ENCODE measurements around the gene ALK.

Gene ALK

GRCh38 chr2:29326926-29327325 is 594.5 kb downstream of the ALK start:
- no peak overlapping the region for H3K4me3 ChIP-seq (ENCODE audit: low read depth, low read length)
- no peak for DNase-seq (ENCODE audit: low read depth)
- TF ChIP-seq CTCF (IDR thresholded peaks at IDR 0.05; ENCODE audit: low read depth, low read length): no peak

GRCh38 chr2:29325544-29325943 is 595.8 kb downstream of the ALK start:
- no peak for DNase-seq (ENCODE audit: low read depth)
- TF ChIP-seq CTCF (IDR thresholded peaks at IDR 0.05; ENCODE audit: low read depth, low read length): no peak
- TF ChIP-seq MYC (IDR thresholded peaks at IDR 0.05; ENCODE audit: low read depth, low read length): no peak
- TF ChIP-seq POLR2A (IDR thresholded peaks at IDR 0.05; ENCODE audit: extremely low read depth, insufficient read length): no peak
- TF ChIP-seq MAX (IDR thresholded peaks at IDR 0.05; ENCODE audit: low read depth, low read length): no peak
- H3K4me3 ChIP-seq (ENCODE audit: low read depth, low read length): no peak overlapping the region

- no peak overlapping the region for H3K4me3 ChIP-seq (ENCODE audit: low read depth, low read length)
- no peak for TF ChIP-seq MYC (IDR thresholded peaks at IDR 0.05; ENCODE audit: low read depth, low read length)
- TF ChIP-seq POLR2A (IDR thresholded peaks at IDR 0.05; ENCODE audit: extremely low read depth, insufficient read length): no peak
- TF ChIP-seq CTCF (IDR thresholded peaks at IDR 0.05; ENCODE audit: low read depth, low read length): no peak
- no peak for TF ChIP-seq MAX (IDR thresholded peaks at IDR 0.05; ENCODE audit: low read depth, low read length)
- DNase-seq (ENCODE audit: low read depth): no peak
These were observed 597.4 kb downstream of the ALK start for GRCh38 chr2:29323961-29324360.

- TF ChIP-seq MYC (IDR thresholded peaks at IDR 0.05; ENCODE audit: low read depth, low read length): no peak
- TF ChIP-seq MAX (IDR thresholded peaks at IDR 0.05; ENCODE audit: low read depth, low read length): no peak
- no peak for TF ChIP-seq CTCF (IDR thresholded peaks at IDR 0.05; ENCODE audit: low read depth, low read length)
- TF ChIP-seq POLR2A (IDR thresholded peaks at IDR 0.05; ENCODE audit: extremely low read depth, insufficient read length): no peak
- DNase-seq (ENCODE audit: low read depth): no peak
These were observed 598.1 kb downstream of the ALK start for GRCh38 chr2:29323301-29323700.

GRCh38 chr2:29322011-29322410 is 599.4 kb downstream of the ALK start:
- TF ChIP-seq POLR2A (IDR thresholded peaks at IDR 0.05; ENCODE audit: extremely low read depth, insufficient read length) (no peak), CTCF (IDR thresholded peaks at IDR 0.05; ENCODE audit: low read depth, low read length) (no peak), MYC (IDR thresholded peaks at IDR 0.05; ENCODE audit: low read depth, low read length) (no peak), MAX (IDR thresholded peaks at IDR 0.05; ENCODE audit: low read depth, low read length) (no peak)
- DNase-seq (ENCODE audit: low read depth): no peak
- no peak overlapping the region for H3K4me3 ChIP-seq (ENCODE audit: low read depth, low read length)

More at GRCh38 chr2:29323301-29323700, 598.1 kb downstream of the ALK start:
- H3K4me3 ChIP-seq (ENCODE audit: low read depth, low read length): no peak overlapping the region

- peak; percentile 58 for DNase-seq (ENCODE audit: low read depth)
- H3K4me3 ChIP-seq (ENCODE audit: low read depth, low read length): no peak overlapping the region
- TF ChIP-seq MAX (IDR thresholded peaks at IDR 0.05; ENCODE audit: low read depth, low read length) (no peak), MYC (IDR thresholded peaks at IDR 0.05; ENCODE audit: low read depth, low read length) (no peak), POLR2A (IDR thresholded peaks at IDR 0.05; ENCODE audit: extremely low read depth, insufficient read length) (no peak), CTCF (IDR thresholded peaks at IDR 0.05; ENCODE audit: low read depth, low read length) (no peak)
These were observed 603.4 kb downstream of the ALK start for GRCh38 chr2:29317801-29318485.

Data from NB4 (cell line).